Skin epidermis (tissue), 12 donors: ENCODE results near the gene KCNJ9.

ENCODE experiments used
- H3K27ac ChIP-seq, 21 experiments: fragments of 200-600 bp; sonication (generic) in 11 of 21; one replicate each; pipeline ENCODE4 v1.5.0; 2020; ENCODE audit warnings: mild to moderate bottlenecking in 3 of 21, inconsistent platforms in 2 of 21, moderate library complexity in 2 of 21
- H3K4me3 ChIP-seq, 7 experiments: fragments of 200-600 bp; sonication (generic) in 2 of 7; one replicate each; pipeline ENCODE4 v1.5.0; 2020; ENCODE audit warnings: inconsistent platforms in 2 of 7, mild to moderate bottlenecking in 2 of 7, moderate library complexity in 1 of 7

The KCNJ9 gene

DNA sequence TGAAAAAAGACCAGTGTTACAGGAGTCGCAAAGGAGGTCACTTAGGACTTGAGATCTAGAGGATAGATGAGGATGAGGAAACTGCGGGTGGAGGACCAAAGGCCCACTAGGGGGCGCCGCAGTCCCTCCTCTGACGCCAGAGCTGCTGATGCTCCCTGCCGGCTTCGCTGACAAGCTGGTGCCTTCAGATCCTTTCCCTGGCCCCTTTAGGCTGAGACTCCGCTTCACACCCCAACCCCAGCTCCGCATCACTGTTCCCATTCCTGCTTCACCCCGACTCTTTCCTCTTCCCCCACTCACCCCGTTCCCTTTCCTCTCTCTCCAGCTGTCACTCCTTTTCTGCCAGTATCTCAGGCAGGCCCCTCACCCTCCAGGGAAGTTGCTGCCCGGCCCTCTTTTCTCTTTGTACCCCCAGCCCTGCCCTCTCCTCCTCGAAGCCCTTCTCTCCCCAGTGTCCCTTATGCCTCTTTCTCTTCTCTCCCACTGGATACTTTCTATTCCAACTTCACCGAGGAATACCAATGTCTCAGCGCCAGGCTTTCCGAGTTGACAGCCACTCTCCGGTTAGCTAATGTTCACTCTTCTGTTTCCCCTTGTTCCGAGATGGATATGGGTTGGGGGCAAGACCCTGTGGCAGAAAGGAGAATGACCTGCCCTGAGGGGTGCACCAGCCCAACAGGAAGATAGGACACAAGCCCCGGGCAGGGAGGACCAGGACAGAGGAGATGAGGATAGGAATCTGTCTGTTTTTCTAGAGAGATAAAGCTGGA, 4.5 kb downstream of the KCNJ9 start:
- Histone ChIP-seq H3K27ac (peak overlapping the region in 1 of 21 experiments; percentile 10), H3K4me3 (no peak overlapping the region)

DNA sequence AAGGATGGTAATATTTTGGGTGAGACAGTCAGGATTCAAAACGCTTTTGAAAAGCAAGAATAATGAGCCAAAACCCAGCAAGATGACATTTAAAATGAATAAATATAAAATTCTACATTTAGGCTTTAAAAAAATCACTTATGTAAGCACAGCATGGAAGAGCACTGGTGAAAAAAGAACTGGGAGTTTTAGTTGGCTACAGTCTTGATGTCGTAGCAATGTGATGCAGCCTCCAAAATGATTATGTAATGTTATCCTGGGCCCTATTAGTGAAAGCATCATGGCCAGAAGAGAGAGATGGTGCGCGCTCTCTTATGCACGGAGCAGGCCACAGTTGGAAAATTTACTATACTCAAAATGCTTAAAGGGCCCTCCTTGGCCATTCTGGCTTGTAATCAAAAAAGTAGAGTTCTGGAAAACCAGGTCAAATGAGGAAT, 5.1 kb downstream of the KCNJ9 start:
- H3K27ac ChIP-seq = no peak overlapping the region
- H3K4me3 ChIP-seq = no peak overlapping the region

DNA sequence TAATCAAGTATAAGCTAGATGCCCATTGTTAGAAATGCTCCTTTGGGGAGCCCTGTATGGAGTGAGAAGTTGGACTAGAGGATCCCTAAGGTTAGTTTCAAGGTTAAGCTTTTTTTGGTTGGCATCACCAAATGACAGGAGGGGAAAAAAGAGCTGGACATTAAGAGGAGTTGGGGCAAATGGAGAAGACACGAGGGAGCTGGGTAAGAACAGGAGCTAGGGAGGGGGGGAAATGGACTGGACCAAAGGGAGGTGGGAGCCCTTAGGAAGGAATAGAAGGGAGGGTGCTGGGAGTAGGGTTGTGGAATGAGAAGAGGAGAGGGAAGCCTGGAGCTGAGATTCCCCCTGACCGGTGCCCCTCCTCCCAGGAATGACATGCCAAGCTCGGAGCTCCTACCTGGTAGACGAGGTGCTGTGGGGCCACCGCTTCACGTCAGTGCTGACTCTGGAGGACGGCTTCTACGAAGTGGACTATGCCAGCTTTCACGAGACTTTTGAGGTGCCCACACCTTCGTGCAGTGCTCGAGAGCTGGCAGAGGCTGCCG, 5.9 kb downstream of the KCNJ9 start:
- no peak overlapping the region for H3K27ac ChIP-seq
- H3K4me3 ChIP-seq = no peak overlapping the region

DNA sequence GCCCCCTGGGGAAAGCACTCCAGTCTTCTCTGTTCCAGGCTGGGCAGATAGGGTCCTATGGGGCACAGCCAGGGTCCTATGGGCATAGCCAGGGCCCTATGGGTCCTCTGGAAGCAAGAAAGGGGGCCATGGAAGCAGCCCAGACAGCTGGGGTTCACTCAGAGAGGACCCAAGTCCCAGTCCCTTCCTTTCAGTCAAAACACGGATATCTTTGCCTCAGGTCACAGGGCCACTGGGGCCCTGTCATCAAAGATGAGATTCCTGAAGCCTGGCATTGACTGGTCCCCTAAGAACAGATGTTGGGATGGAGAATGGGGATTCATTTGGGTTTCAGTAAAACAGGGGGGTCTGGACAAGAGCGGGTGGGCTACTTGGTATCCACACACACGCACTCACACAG, 8.5 kb downstream of the KCNJ9 start:
- no peak overlapping the region for H3K27ac ChIP-seq
- H3K4me3 ChIP-seq = no peak overlapping the region

DNA sequence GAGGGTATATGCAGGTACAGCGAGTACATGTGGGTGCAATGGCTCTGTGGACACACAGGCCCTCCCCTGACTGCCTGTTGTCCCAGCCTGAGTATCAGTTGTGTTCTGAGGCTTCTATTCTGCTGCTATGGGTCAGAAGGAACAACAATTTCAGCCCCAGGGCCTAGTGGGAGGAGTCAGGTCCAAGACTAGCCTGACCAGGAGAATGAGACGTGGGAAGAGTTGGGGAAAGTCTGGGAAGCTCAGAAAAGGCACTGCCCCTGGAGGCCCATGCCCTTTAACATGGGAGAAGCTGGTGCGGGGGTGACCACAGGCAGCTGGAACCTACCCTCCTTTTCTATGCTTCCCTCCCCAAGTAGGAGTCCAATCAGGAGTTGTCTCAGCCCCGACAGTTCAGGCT, 9.4 kb downstream of the KCNJ9 start:
- H3K4me3 ChIP-seq = no peak overlapping the region
- H3K27ac ChIP-seq = no peak overlapping the region

DNA sequence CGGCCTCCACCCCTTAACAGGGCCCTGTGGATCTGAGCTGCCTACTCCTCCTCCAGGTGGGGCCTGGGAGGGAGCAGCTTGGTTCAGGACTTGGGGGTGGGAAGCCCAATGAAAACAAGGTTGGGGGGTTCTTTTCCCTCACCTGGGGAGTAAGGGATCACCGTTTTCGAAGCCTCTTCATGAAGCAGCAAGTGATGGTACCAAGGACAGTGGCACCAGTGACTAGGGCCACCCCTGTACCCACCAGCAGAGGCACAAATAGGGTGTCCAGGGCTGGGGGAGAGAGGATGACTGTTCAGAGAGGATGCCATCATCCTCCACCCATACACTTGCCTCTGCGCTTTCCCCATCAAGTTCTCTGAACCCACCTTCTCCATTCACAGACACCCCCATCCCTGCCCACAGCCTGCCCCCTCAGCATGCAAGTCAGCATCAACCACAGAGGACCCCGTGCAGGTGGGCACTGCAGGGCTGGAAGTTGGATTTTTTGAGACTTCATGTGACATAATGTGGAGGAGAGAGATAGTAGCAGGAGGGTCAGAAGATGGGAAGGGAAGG, 10.4 kb downstream of the KCNJ9 start:
- Histone ChIP-seq H3K27ac (no peak overlapping the region), H3K4me3 (no peak overlapping the region)

DNA sequence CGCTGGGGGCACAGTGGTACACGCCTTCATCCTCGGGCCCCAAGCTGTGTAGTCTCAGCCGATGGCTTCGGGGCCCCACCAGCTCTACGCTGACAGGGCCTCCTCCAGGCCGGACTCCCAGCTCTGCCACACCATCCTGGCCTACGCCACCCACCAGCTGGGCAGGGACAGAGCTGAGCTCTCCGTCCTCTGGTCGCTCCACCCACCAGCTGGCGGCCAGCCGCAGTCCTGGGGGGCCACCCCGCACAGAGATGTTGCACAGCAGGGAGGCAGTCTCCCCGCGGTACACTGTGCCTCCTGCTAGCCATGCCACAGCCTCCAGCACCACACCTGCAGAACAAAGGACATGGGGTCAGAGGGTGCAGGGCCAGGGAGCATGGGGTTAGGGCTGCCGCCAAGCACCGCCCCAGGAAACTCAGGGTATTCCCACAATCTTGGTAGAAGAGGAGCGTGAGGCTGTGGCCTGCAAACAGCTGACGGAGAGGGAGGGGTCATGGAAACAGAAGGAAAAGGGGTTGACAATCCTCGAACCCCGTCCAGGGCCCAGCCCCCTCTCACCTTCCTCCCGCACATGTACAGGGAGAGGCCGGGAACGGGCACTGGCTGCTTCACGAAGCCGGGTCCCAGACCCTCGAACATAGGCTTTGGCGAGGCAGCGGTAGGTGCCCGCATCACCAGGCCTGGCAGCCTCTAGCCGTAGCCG, 11.2 kb downstream of the KCNJ9 start:
- H3K4me3 ChIP-seq = no peak overlapping the region

DNA sequence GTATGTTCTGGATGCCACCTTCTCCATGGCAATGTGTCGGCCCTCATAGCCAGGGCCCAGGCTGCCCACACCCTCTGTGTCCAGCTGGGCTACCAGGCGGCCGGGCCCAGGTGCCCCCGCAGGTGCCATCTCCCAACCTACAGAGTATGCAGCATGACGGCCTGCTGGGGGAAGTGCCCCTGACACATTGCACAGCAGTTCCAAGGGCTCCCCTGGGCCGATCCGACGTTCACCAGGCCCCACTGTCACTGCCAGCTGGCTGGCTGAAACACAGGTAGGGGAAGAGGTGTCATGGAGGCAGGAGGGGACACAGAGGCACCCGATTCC, 11.7 kb downstream of the KCNJ9 start:
- Histone ChIP-seq H3K4me3 (no peak overlapping the region), H3K27ac (no peak overlapping the region)

More for the DNA sequence above, 11.2 kb downstream of the KCNJ9 start:
- H3K27ac ChIP-seq = no peak overlapping the region

DNA sequence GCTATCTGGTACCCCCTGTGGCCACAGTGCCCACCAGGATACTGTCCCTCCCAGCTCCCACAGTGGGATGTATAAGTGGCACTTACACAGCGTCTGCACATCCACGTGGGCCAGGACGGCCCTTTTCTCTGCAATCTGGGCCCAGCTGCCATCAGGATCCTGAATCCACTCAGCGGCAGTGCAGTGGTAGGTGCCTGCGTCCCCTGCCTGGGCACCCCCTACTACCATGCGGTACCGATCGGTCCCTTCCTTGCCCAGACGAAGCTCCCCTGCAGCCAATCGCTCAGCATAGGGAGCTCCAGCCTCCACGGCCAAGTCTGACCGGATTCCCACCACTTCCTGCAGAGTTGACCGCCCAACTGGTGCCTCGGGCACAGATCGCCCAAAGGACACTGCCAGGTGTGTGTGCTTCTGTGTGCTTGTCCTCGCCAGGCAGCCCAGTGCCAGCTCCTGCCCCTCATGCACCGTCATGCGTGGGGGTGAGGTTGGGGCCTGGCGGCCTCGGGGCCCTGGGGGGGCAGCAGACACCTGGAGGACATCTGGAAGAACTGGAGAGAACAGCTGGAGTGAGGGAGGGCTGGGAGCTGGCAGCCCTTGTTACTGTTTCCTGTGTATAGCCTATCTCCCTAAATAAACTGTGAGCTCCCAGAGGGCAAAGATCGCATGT, 12.4 kb downstream of the KCNJ9 start:
- H3K27ac ChIP-seq = peak overlapping the region in 1 of 21 experiments; percentile 0
- H3K4me3 ChIP-seq = no peak overlapping the region

DNA sequence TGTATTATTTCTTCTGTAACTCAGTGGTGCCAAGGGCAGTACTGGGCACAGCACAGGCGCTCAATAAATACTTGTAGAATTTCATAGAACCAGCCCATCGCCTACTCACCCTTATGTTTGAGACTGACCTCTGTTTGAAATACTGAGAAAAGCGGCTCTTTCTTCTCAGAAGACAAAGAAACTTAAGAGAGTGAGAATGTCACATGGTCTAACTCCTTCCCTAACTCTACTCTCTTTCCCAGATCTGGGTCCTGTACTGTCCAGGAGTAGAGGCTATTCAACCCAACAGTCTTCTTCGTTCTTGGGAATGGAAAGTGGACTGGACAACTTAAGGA, 12.9 kb downstream of the KCNJ9 start:
- Histone ChIP-seq H3K27ac (peak overlapping the region in 1 of 21 experiments; percentile 0), H3K4me3 (no peak overlapping the region)

DNA sequence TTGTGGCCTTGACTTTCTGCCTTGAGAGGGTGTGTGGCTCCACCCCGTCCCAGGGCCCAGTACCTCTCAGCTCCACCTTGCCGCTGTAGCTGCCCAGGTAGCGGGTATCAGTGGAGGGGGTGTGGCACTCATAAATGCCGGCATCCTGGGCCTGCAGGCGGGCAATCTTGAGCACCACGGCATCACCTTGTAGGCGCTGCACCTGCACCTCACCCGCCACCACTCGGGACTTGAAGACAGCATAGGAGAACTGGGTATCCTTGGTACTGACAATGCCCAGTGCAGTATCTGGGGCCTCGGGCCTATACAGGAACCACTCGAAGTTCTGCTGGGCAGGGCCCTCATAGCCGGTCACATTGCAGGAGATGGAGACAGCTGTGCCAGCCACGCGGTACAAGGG, 13.5 kb downstream of the KCNJ9 start:
- Histone ChIP-seq H3K4me3 (no peak overlapping the region), H3K27ac (peak overlapping the region in 1 of 21 experiments; percentile 0)

DNA sequence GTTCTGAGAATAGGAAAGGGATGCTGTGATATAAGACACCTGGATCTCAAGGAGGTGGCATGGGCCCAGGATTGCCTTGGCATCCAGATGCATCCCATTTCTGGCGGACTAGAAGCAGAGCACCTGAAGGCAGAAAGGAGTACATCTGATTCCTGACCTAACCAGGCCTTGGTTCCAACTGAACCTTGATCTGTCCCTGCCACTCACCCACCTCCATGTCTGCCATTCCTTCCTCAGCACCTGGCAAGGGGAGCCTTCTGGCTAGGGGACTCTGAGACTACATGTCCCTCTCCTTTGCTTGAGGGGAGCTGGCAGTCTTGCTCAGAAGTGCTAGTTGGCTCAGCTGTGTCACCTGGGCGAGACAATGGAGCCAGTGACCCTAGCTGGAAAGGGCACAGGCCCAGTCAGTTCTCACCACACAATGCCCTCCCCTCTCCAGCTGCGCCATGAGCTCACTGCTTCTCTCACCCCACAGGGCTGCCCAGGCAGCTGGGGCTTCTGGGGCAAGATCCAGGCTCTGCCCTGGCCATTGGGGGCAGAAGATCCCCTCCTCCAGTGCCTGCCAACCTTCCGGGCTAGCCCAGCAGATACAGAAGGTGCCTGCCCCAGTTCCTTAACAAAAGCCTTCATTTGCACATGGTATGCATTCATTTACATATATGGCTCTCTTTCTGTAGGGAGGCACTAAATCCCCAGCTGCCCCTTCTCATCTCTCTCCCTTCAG, 14.2 kb downstream of the KCNJ9 start:
- Histone ChIP-seq H3K4me3 (no peak overlapping the region), H3K27ac (peak overlapping the region in 8 of 21 experiments; percentile 11 to 92 (median 84))

DNA sequence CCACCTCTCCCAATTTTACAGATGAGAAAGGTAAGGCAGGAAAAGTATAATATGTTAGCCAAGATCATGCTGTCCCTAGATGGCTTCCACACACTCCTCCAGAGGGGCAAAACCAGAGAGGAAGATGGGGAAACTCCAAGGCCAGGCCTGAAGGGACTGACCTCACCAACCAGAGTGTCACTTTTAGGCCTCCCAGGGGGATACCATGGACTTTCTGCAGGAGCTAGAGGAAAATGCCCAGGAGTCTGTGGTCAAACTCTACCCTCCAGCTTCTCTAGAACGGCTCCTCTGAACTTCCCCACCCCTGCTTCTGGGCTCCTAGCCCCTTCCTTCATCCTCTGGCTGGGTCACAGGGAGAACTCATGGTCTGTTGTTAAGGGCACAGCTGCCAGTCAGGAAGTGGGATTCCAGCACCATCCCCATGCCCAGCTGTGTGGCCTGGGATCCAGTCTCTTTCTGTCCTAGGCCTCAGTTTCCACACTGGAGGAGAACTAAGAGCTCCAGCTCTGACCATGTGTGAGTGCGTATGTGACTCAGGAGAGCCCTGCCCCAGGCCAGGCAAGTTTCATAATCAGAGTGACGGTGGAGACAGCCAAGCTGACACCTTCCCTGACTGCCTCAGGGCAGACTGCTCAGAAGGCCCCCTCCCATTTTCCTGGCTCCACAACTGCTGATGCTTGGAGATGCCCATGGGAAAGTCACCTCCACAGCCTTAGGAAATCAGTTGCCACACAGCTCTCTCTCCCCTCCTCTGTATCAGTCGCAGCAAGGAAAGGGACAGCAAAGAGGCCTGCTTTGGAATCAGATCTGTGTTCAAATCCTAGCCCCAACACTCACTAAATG, 15.2 kb downstream of the KCNJ9 start:
- peak overlapping the region in 16 of 21 experiments; percentile 28 to 94 (median 84) for H3K27ac ChIP-seq
- peak overlapping the region in 3 of 7 experiments; percentile 60 to 74 (median 73) for H3K4me3 ChIP-seq

DNA sequence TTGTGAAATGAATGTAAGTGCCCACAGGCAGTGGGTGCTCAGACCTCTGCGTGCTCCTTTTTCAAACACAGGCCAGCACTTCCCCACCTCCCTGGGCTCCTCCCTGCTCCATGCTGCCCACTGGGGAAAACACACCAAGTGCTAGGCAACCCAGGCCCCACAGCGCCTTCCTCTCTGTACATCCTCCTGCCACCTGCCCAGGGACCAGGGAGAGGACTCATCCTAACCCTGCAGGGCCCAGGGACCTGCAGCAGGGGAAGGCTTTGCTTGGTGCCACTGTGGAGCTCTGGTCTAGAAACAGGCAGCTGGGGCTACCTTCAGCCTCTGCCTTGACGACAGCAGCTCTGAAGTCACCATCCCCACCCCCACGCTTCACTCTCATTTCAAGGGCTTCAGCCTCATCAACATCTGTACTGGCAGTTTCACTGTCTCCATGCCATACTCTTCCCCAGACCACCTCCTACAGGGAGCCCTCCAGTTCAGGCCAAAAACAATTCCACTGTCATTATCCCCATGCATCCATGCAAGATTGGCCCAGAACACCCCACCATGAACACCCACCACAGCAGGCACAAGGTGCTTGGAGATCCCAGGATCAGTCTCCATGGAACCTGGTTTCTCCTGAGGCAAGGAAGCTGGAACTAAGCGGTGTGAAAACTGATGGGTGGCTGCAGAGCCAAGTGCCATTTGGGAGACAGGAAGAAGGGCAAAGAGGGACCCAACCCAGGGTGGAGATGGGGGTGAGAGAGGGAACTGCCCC, 16.0 kb downstream of the KCNJ9 start:
- H3K4me3 ChIP-seq = peak overlapping the region; percentile 53 to 81 (median 73)
- peak overlapping the region in 19 of 21 experiments; percentile 33 to 94 (median 85) for H3K27ac ChIP-seq

DNA sequence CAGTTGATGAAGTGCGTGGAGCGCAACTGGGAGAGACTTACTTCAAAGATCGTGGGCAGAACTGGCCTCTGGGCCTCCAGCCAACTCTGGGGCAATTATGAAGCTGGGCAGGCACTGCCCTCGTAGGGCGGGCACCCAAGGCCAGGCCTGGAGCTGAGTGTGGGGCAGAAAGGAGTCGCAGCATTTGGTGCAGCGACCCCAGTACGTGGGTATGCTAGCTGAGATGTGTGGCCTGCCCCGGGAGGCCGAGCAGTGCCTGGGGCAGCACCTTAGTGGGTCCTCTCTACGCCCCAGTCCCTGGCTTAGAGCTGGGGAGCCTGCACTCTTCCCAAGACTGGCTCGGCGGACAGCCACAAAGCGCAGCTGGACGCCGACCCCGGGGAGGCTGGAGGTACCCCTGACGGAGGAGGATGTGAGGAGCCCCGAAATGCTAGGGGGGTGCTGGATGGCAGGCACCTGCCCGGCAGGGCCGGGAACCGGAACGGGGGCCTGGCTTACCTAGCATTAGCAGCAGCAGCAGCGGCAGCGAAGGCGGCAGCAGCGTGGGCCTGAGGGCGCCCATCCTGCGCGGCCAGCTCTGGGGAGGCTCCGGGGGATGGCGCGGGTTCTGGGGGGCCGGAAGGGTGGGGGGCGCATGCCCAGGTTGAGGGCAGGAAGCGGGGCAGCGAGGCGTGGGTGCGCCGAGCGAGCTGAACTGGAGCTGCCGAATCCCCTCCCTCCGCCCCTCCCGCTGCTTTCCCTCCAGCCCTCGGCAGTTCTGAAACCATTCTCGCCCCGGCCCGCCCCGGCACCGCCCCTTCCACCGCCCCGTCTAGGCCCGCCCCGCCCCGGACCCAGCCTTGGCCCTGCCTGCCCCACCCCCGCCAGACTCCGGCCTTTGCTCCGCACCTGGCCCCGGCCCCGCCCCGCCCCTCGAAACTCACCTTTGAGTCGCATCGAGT, 16.8 kb downstream of the KCNJ9 start, which contains the start of gene IGSF8:
Gene IGSF8, minus strand, starts transcription at position 709 of the 941 bp plus-strand sequence. Its CDS starts 147 bp downstream, at position 562.
- Histone ChIP-seq H3K4me3 (peak within 1 kb of the TSS; percentile 53 to 81 (median 73)), H3K27ac (peak within 1 kb of the TSS; percentile 63 to 94 (median 85))

DNA sequence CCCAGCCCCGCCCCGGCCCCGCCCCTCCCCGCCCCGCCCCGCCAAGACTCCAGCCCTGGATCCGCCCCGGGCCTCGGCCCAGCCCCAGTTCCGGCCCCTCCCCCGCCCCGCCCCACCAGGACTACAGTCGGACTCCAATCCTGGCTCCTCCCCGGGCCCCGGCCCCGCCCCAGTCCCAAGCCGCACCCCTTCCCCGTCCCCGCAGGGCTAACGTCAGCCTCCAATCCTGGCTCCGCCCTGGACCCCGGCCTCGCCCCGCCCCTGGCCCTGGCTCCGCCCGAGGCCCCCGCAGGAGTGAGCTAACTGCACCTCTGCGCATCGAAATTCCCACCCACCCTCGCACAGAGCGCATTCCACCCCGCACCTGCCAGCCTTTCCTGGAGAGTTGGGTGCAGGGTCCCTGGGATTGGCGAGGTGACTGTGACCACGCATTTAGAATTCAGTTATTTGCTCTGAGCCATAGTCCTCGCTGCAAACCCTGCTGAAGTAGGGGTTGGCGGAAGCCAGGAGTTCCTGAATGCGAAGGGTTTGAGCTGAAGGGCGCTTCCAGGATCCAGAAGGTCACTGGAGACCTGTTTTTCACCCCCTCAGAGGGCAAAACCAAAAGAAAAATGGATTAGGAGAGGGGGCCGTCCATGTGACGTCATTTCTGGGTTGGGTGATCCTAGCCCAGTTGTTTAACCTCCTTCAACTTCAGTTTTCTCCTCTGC, 17.7 kb downstream of the KCNJ9 start:
- Histone ChIP-seq H3K4me3 (peak overlapping the region; percentile 26 to 78 (median 67)), H3K27ac (peak overlapping the region in 20 of 21 experiments; percentile 39 to 94 (median 85))
